Inferior parietal cortex (tissue), 1 donor: ENCODE measurements around the gene TOMM6.
"Not testable (repeated sequence)": the region's sequence is repeated elsewhere in the genome, so short reads cannot be mapped to it uniquely, and the experiment has no call there.

Source experiments
- DNase-seq: peaks from one replicate; pipeline ENCODE4 v3.0.0-alpha.2; 2016; ENCODE audit errors: extremely low spot score

The TOMM6 gene

GRCh38 chr6:41763470-41763869 lies 24.0 kb upstream of the TOMM6 start:
- DNase-seq = no peak

DNA sequence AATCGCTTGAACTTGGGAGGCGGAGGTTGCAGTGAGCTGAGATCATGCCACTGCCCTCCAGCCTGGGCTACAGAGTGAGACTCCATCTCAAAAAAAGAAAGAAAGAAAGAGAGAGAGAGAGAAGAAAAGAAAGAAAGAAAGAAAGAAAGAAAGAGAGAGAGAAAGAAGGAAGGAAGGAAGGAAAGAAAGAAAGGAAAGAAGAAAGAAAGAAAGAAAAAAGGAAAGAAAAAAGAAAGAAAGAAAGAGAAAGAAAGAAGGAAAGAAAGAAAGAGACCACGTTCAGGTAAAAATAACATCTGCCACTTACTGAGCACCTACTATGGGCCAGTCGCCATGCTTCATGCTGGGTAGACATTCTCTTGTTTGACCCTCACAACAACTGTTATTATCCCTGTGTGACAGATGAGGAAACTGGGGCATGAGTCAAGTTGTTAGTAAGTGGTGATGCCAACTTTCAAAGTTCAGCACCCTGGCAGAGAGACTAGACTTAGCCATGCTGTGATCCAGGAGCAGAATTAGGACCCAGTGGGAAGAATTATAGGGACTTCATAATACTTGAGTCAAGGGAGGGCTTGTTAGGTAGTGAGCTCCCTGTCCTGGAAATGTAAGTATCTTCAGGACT lies 21.3 kb upstream of the TOMM6 start:
- not testable (repeated sequence) for DNase-seq

DNA sequence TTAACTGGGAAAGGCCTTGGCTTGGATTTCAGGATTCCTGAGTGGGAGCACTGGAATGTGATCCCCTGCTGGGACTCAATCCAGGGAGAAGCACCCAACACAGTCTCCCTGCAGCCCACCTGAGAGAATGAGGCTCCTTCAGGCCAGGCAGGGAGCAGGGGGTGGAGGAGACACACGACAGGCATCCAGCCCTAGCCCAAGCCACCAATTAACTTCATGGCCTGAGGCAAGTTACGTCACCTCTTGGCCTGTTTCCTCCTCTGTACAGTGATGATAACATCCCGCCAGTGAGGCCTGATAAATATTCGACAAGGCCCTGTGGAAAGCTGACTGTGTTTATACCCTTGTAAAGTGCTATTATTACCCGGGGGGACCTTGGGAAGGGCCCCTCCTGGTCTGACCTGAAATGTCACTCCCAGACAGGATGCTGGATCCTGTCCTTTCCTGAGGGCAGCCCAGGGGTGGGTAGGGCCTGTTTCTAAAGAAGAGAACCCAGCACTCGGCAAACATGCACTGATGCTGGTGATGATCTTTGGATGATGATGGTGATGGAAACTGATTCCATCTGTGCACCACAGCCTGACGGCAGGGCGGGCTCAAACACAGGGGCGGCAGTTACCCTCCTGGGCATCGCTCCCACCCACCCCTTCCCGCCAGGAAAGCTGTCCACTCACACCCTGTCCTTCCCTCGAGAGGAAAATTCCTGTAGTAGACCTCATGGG lies 20.2 kb upstream of the TOMM6 start:
- DNase-seq = no peak

- no peak for DNase-seq
Measured at GRCh38 chr6:41768545-41769308, 18.8 kb upstream of the TOMM6 start.

DNA sequence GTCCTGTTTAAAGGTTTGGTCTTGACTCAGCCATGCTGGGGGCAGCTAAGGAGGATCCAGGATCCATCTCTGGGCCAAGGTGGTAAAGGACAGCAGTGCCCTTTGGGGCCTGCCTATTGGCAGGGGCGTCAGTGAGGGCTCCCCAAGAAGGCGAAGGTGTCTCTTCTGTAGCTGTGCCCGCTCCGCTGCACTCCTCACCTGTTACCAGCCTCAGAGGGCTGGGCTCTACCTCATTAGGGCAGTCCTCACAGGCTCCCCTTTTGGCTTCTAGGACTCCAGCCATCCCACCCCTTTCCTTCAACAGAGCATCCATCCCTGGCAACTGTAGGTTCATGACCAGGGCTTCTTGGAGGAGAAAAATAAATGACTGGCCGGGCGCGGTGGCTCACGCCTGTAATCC lies 18.1 kb upstream of the TOMM6 start:
- no peak for DNase-seq

DNA sequence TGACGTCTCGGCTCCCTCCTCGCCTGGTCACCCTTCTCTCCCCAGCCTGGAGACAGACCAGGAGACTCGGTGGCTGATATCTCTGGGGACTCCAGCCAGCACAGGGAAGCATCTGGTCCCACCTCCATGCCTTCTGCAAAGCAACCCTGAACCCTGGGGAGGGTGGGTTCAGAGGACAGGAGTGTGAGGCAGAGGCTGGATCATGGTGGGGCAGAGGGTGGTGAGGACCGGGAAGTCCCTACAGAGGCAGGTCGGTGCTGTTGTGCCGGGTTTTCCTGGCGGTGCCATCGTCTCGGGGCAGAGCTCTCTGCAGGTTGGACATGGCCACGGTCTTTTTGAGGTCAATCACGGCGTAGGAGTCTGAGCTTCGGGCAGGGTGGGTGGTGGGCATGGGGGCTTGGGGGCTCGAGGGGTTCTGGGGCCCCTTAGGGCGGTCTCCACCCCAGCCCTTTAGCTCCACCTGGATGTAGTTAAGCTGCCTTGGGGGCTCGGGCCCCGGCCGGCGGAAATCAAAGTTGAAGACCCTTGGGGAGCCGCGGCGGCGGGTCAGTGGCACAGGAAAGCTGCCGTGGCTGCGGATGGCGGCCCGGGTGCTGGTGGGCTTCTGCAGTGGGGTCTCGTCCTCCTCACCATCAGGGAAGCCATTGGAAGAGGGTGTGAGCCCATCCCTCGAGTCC lies 17.0 kb upstream of the TOMM6 start:
- no peak for DNase-seq

- DNase-seq = no peak
Measured at GRCh38 chr6:41771058-41771983, 16.2 kb upstream of the TOMM6 start.

DNA sequence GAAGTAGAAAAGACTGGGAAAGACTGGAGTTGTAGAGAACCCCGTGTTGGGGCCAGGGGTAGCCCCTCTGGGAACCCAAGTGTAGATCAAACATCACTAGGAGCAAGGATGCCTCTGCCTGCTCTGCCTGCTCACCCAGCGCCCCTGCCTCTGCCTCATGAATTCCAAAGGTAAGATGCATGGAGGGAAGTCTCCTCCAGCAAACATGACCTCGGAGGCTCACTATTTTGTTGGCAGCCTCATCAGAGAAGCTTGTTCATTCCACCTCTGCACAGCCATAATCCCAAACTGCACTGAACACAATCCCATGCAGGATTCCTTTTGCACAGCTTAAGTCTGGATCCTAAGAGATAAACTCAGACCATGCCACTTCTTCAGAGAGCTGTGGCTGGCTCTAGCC lies 12.7 kb upstream of the TOMM6 start:
- no peak for DNase-seq

DNA sequence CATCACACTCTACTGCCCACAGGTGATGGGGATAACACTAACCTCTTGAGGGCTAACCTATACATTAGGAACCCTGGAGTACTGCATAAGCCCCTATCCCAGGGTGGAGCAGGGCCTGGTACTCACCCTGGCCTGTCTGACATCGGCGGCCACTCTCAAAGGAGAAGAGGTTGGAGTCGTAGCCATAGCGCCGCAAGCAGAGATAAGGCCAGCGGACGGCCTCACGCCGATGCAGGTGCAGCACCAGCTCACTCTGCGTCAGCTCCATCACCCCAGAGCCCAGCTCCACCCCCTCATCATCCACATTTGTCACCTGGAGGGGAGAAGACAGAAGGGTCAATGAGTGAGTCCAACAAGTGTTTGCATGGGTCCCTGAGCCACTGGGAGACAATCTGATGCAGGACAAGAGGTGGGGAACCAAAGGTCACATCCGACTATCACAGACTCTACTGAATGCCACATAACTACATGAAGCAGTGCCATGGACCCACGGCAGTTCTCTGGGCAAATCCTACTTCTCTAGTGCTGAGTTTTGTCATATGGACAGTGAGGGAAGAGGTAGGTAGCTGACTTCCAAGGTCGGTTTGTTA lies 12.1 kb upstream of the TOMM6 start:
- no peak for DNase-seq

DNA sequence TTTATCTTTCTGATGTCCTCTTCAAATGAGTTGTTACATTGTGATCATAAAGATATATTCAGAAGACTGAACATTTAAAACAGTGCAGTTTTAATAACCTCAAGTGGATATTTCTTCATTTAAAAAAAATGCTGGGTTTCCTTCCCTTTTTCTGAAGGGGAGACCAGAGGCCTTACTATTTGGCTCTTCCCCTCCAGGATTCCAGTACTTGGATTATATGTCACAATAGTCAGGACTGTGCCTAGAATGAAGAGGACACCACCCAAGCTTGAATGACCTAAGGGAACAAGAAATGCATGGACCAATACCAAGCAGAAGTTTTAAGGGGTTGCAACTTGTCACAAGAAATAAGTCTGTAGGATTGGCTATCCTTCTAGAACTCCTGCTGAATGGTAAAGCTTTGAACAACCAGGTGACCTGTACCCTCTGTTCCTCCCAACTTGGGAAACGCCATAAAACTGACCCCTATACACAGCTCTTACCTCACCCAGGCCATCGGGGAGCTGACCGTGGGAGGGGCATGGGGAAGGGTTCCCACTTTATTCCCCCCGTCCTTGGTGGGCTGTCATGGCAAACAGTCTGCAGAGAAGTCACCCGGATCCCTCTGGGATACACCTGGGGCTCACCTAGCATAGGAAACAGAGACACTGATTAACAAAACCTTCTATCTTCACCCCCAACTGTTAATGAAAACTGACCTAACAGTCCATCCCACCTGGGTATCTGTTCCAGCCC lies 9.8 kb upstream of the TOMM6 start:
- no peak for DNase-seq

- no peak for DNase-seq
Measured at GRCh38 chr6:41778895-41779294, 8.6 kb upstream of the TOMM6 start.

- no peak for DNase-seq
Measured at GRCh38 chr6:41779336-41779735, 8.2 kb upstream of the TOMM6 start.

- peak; percentile 98 for DNase-seq
Measured at GRCh38 chr6:41779788-41780550, 7.5 kb upstream of the TOMM6 start, which contains the start of gene FRS3. TSS of gene FRS3 (minus strand) at chr6:41779900. CDS start at chr6:41776987, 2,913 bp downstream.

DNA sequence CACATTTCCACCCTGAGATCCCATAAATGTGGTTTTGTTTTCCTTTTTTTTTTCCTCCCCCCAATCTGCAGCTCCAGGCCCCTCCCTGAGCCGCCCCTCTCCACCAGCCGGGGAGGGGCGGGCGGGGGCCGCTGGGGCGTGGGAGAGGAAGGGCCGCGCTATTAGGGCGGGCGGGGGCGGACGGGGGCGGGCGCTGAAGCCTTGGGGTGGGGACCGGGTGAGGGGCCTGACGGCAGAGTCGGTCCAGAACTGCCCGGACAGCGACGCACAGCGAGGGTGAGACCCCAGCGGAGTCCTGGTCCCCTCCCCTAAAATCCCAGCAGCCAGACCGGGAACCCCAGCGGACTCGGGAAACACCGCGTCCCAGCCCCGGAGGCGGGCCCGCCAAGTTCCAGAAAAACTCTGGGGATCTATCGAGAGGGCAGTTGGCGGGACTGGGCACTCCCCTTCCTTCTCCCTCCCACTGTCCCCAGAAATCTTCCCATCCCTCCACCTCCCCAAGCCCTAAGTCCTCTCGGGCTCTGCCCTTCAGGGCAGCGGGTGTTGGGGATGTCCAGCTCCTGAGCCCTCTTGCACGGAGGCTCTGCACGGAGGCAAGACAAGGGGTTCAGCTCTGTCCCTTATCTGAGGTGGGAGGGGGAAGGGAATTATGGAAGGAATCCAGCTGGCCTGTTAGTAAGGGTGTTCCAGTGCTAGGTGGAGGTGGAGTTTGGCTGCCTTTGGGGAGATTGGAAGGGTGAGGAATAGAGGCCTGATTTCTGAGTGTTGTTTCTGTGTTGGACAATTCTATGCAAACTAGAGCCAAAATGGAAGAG lies 6.7 kb upstream of the TOMM6 start, which contains the start of gene PRICKLE4:
TSS of gene PRICKLE4 (plus strand) at position 232 of the 815 bp plus-strand sequence. CDS start 2,692 bp downstream, outside the sequence.
- DNase-seq = no peak

GRCh38 chr6:41781366-41781730 lies 6.1 kb upstream of the TOMM6 start:
- DNase-seq = no peak

DNA sequence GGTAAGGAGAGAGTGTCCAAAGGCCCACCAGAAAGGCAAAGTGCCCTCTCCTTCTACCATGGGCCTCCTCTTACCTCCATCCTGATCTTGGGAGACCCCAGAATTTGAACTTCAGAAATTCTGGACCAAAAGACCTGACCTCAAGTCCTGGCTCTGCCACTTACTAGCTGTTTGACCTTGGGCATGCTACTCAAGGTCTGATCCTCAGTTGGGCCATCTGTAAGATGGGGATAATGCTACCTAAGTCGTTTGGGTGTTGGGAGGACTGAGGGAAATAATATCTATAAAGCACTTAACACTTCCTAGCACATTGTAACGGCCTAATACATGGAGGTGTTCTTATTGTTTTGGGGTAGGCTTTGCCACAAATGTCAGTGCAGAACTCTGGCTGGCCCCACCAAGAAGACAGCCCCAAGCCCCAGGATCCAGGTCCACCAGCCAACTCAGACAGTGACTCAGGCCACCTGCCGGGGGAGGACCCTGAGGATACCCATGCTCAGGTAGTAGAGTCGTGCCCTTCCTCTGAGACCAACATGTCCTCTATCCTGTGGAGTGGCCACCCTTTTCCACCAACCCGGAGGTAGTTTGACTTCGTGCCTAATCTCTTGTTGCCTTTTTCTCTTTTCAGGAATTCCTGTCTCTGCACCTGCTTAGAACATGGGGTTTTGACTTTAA lies 4.3 kb upstream of the TOMM6 start:
- DNase-seq = no peak

DNA sequence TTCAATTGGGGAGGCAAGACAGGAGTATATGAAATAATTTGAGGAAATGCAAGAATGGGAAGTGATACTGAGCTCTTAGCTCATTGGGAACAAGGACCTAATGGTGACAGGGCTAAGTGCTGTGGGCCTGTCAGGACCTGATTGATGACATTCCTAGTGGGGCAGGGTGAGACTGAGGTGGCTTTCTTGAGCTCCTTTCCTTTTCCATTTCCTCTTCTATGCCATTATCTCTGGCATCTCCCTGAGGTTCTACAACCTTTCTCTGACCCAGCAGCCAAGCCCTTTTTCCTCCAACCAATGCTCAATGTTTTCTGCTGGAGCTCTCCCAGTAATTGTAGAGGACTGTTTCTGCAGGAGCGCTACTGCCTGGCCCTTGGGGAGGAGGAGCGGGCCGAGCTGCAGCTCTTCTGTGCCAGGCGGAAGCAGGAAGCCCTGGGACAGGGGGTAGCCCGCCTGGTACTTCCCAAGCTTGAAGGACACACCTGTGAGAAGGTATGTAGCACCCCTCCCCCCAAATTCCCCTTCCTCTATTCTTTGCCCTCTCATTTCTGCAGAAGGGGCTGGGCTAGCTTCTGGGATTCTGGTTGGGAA lies 2.8 kb upstream of the TOMM6 start:
- DNase-seq = no peak
